Chondrocyte (in vitro differentiated cells): Measurements from ENCODE around the gene RGS19. TPM values are rescaled to one million over a fixed set of nuclear protein-coding genes. Genes with fewer than 3 reads are reported as not detected.

ENCODE experiments used
- DNase-seq: peaks from one replicate; pipeline ENCODE4 v3.0.0; 2021; ENCODE audit warnings: mixed read lengths, low spot score
- H3K27ac Mint-ChIP-seq: one replicate; pipeline ENCODE4 v1.8.0; 2021; ENCODE audit warnings: mild to moderate bottlenecking, moderate library complexity, mixed read lengths; ENCODE audit not compliant: unreplicated experiment
- H3K27me3 Mint-ChIP-seq: 2 replicates; pipeline ENCODE4 v1.8.0; 2021; ENCODE audit warnings: low read depth, mixed read lengths
- H3K36me3 Mint-ChIP-seq: 2 replicates; pipeline ENCODE4 v1.8.0; 2021; ENCODE audit warnings: low read depth, mixed read lengths
- H3K4me1 Mint-ChIP-seq: 2 replicates; pipeline ENCODE4 v1.8.0; 2021; ENCODE audit warnings: low read depth, mild to moderate bottlenecking, mixed read lengths
- H3K4me3 Mint-ChIP-seq: one replicate; pipeline ENCODE4 v1.8.0; 2021; ENCODE audit warnings: mild to moderate bottlenecking, moderate library complexity, mixed read lengths; ENCODE audit not compliant: unreplicated experiment
- H3K9me3 Mint-ChIP-seq: 2 replicates; pipeline ENCODE4 v1.8.0; 2021; ENCODE audit warnings: low read depth, mixed read lengths
- CTCF ChIP-seq: fragments of 200-600 bp; sonication (generic); IDR thresholded peaks from 2 replicates; pipeline ENCODE4 v1.5.0; 2021; ENCODE audit warnings: antibody characterized with exemption, mild to moderate bottlenecking, moderate library complexity
- total RNA-seq: library from RNA; stranded (reverse); gene quantifications from 3 replicates; pipeline ENCODE4 v1.2.1, GENCODE V29; 2021

Gene RGS19
- total RNA-seq, 1 donor from 2014 or later = 18.1 TPM

- Mint-ChIP-seq H3K27me3 (peaks cover 4% of the 10 kb centered on the region), H3K36me3 (no peaks in the 10 kb centered on the region), H3K9me3 (no peaks in the 10 kb centered on the region), H3K4me1 (no peaks in the 10 kb centered on the region), H3K27ac (no peak overlapping the region), H3K4me3 (no peak overlapping the region)
- TF ChIP-seq CTCF = no peak
- DNase-seq = peak; percentile 56
Observed at GRCh38 chr20:64113444-64113775, 34.1 kb upstream of the RGS19 start.

- Mint-ChIP-seq H3K27me3 (peaks cover 9% of the 10 kb centered on the region), H3K36me3 (no peaks in the 10 kb centered on the region), H3K4me3 (no peak overlapping the region), H3K4me1 (no peaks in the 10 kb centered on the region), H3K27ac (no peak overlapping the region), H3K9me3 (no peaks in the 10 kb centered on the region)
- DNase-seq = peak; percentile 79
- no peak for TF ChIP-seq CTCF
Observed at GRCh38 chr20:64112691-64113443, 33.5 kb upstream of the RGS19 start.

- Mint-ChIP-seq H3K27me3 (peaks cover 9% of the 10 kb centered on the region), H3K4me1 (no peaks in the 10 kb centered on the region), H3K4me3 (no peak overlapping the region), H3K27ac (no peak overlapping the region), H3K36me3 (no peaks in the 10 kb centered on the region), H3K9me3 (no peaks in the 10 kb centered on the region)
- DNase-seq = no peak
- no peak for TF ChIP-seq CTCF
Observed at GRCh38 chr20:64111841-64112641, 32.7 kb upstream of the RGS19 start.

- no peak overlapping the region for H3K27ac Mint-ChIP-seq
- H3K36me3 Mint-ChIP-seq = no peaks in the 10 kb centered on the region
- H3K9me3 Mint-ChIP-seq = no peaks in the 10 kb centered on the region
- no peak for TF ChIP-seq CTCF
- DNase-seq = peak; percentile 77
- peaks cover 13% of the 10 kb centered on the region for H3K27me3 Mint-ChIP-seq
- no peaks in the 10 kb centered on the region for H3K4me1 Mint-ChIP-seq
- H3K4me3 Mint-ChIP-seq = no peak overlapping the region
Observed at GRCh38 chr20:64110411-64111068, 31.2 kb upstream of the RGS19 start.

- H3K27me3 Mint-ChIP-seq = peaks cover 13% of the 10 kb centered on the region
- no peak for TF ChIP-seq CTCF
- DNase-seq = peak; percentile 83
- no peaks in the 10 kb centered on the region for H3K4me1 Mint-ChIP-seq
- no peak overlapping the region for H3K4me3 Mint-ChIP-seq
- H3K9me3 Mint-ChIP-seq = no peaks in the 10 kb centered on the region
- no peak overlapping the region for H3K27ac Mint-ChIP-seq
- H3K36me3 Mint-ChIP-seq = no peaks in the 10 kb centered on the region
Observed at GRCh38 chr20:64109831-64110391, 30.6 kb upstream of the RGS19 start.
